HG02610 (cell line): ENCODE data around the gene NOXO1.
"Not testable (repeated sequence)": the region's sequence is repeated elsewhere in the genome, so short reads cannot be mapped to it uniquely, and the experiment has no call there.

ENCODE experiments used
- ATAC-seq: cut with Tn5 transposase; IDR thresholded peaks from one replicate; pipeline ENCODE4 v1.9.1; 2021; ENCODE audit warnings: mild to moderate bottlenecking, moderate library complexity; ENCODE audit not compliant: unreplicated experiment

The NOXO1 gene

DNA sequence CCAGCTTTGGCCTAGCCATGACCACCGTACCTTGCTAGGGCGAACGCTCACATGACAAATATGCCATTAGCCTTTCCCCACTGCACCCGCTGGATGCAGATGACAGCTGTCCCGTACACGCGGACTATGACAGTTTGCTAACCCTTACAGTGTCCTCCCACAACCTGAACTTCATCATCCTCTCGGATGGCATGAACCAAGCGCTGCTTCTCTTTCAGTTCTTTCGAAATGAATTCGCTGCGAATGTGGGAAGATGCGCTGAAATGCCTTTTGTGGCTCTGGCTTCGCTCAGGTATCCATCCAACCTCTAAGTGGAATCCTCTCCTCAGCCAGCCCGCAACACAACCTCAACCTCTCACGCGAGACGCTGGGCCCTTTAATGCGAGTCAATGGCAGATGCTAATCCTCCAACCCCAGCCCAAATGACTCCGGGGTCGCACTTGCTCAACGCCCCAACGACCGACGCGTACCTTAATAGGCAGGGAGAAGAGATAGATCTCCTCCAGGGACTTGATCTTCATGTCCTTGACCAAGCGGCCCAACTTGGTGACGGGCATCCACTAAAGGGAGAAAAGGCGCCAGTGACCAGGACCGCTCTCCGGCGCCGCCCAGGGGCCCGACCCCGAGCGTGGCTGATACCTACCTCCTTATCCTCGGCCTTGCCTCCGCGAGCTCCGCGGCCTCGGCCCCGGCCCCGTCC is 17.3 kb downstream of the NOXO1 start:
- no peak for ATAC-seq

DNA sequence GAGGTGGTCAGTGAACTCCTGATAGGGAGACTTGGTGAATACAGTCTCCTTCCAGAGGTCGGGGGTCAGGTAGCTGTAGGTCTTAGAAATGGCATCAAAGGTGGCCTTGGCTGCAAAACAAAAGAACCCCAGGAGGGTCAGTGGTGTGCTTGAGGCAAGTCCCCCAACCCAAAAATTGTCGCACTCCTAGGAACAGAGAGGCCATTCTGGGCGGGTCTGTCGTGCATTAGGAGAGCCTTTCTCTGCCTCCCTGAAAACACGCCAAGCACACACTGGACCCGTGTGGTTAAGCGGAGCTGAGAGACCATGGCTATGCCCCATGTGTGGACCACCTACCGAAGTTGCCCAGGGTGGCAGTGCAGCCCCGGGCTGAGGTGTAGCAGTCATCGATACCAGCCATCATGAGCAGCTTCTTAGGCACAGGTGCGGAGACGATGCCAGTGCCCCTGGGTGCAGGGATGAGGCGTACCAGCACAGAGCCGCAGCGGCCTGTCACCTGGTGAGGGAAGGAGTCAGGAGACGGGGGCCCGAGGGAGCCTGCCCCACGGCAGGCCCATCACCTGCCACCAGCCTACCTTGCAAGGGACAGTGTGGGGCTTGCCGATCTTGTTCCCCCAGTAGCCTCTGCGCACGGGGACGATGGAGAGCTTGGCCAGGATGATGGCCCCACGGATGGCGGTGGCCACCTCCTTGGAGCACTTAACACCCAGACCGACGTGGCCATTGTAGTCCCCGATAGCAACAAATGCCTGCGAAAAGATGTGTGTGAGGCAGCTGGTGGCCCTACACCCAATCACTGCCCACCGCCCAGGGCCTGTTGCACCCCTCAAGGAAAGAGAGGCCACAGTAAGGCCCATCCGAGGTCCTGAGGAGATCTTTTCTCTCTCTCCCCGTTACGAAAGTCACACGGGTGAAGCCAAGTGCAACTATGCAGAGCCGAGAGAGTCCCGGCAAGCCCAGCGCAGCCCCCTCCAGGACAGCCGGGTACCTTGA is 18.8 kb downstream of the NOXO1 start:
- not testable (repeated sequence) for ATAC-seq

DNA sequence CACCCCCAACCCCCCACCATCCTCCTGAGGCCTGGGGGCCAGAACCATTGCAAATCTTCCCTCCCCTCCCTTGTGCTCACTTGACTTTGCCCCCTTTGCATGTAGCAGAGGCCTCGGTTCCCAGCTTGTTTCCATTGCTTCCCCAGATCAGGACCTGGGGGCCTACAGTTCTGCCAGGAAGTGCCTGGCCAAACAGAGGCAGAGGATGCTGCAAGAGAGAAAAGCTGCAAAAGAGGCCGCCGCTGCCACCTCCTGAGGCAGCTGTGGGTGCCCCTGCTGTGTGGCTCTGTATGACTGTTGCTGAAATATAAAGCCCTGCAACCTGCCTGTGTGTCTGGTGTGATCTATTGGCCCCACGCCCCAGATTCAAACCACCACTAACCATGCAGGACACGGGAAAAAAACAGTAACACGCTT is 19.6 kb downstream of the NOXO1 start:
- no peak for ATAC-seq

DNA sequence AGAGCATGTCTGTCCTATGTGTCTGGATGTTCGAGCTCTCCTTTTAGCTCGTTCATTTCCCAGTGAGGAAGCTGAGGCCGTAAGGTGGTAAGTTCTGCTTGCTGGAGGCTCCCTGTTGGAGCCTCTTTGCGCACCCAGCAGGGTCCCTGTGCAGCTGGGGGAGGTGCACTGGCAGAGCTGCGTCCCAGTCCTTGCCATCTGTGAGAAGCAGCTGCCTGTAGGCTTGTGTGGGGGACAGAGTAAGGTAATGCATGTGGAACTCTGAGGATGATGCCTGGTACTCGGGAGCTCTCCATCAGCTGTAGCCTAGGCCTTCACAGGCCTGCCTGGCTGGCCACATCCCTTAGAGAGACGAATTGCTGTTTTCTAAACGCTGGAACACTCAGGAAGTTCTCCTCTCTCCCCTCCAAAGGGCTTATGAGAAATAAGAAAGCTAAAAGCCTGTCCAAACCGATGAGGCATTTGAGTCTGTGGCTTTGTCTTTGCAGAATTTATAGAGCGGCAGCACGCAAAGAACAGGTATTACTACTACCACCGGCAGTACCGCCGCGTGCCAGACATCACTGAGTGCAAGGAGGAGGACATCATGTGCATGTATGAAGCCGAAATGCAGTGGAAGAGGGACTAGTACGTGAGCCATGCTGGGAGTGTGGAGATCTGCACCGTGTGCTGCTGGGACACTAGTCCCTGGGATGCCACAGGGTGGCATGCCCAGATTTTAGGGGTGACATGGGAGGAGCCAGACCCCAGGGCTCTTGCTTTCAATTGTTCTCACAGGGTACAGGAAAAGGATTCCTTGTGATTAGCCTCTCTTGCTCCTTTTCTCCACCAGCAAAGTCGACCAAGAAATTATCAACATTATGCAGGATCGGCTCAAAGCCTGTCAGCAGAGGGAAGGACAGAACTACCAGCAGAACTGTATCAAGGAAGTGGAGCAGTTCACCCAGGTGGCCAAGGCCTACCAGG is 20.3 kb downstream of the NOXO1 start:
- ATAC-seq = no peak

DNA sequence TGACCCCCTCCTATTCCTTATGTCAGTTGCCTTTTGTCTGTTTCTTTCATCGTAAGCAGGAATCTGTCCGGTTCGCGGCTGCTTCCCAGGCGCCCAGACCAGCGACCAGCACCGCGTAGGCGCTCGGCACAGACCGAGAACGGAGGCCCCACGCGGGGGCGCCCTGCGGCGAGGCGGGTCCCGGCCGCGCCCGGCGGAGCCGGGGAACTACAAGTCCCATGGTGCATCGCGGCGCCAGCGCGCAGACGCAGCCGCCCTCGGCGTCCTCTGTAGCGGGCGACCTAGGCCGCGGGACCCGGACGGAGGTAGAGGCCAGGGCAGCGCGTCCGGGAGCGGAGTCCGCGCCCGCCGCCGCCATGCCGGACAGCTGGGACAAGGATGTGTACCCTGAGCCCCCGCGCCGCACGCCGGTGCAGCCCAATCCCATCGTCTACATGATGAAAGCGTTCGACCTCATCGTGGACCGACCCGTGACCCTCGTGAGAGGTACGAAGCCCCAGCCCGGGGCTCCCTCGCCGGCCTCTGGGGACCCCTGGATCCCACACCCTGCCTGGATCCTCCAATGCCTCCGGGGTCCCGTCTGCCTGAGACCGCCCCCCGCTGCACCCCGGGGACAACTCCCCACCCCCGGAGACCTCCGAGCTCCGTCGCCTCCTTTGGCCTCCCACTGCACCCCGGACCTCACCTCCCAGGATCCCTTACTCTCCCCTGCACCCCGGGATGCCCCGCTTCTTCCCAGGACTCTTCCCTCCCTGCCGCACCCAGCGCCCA is 21.8 kb downstream of the NOXO1 start, which contains the start of gene NDUFB10:
NDUFB10 (plus strand) TSS at position 270 of the 771 bp plus-strand sequence; CDS start at position 357, 87 bp downstream.
- peak; percentile 71 for ATAC-seq

DNA sequence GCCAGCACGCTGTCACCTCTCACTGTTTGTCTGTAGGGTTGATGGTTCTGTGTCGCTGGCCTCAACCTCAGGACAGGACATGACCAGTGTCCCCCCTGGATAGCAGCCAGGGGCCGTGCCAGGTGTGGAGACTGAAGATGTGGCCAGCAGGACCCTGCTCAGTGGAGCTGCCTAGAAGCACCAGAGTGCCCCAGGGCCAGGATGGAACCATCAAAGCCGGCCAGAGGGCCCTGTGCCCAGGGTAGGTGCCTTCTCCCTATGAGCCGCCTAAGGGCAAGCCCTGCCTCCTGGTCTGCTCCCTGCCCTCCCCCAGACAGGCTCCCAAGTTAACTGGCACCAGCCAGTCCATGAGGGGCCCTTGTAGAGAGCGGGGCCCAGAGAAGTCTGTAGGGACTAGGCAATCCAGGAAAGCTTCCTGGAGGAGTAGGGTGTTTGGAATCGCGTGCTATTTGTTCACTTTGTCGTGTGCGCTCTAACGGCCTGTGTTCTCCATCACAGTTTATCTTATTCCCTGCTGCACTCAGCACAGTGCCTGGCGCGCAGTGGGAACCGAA is 22.5 kb downstream of the NOXO1 start:
- no peak for ATAC-seq

DNA sequence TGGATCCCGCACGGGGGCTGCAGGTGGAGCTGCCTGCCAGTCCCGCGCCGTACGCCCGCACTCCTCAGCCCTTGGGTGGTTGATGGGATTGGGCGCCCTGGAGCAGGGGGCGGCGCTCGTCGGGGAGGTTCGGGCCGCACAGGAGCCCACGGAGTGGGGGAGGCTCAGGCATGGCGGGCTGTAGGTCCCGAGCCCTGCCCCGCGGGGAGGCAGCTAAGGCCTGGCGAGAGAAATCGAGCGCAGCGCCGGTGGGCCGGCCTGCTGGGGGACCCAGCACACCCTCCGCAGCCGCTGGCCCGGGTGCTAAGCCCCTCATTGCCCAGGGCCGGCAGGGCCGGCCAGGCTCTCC is 23.2 kb downstream of the NOXO1 start:
- ATAC-seq = not testable (repeated sequence)

DNA sequence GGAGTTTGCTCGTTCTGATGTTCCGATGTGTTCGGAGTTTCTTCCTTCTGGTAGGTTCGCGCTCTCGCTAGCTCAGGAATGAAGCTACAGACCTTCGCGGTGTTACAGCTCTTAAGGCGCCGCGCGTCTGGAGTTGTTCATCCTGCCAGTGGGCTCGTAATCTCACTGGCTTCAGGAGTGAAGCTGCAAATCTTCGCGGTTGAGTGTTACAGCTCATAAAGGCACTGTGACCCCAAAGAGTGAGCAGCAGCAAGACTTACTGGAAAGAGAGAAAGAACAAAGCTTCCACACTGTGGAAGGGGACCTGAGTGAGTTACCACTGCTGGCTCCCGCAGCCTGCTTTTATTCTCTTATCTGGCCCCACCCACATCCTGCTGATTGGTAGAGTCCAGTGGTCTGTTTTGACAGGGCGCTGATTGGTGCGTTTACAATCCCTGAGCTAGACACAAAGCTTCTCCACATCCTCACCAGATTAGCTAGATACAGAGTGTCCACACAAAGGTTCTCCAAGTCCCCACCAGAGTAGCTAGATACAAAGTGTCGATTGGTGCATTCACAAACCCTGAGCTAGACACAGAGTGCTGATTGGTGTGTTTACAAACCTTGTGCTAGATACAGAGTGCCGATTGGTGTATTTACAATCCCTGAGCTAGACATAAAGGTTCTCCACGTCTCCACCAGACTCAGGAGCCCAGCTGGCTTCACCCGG is 23.7 kb downstream of the NOXO1 start:
- not testable (repeated sequence) for ATAC-seq

DNA sequence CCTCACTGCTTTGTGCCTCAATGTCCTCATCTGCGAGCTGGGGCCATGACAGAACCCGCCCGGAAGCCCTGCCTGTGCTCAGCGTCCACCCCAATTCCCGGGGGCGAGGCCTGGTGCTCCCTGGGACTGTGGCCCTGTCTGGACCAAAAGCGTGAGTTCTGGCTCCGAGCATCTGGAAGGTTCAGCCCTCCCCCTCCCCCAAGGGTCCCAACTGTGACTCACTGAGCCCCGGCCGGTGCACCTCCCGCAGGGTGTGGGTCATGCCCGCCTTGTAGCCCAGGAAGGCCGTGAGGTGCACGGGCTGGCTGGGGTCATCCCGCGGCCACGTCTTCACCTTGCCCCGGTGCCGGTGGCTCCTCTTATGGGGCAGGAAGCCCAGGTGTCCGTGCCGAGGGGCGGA is 27.5 kb downstream of the NOXO1 start:
- ATAC-seq = no peak

DNA sequence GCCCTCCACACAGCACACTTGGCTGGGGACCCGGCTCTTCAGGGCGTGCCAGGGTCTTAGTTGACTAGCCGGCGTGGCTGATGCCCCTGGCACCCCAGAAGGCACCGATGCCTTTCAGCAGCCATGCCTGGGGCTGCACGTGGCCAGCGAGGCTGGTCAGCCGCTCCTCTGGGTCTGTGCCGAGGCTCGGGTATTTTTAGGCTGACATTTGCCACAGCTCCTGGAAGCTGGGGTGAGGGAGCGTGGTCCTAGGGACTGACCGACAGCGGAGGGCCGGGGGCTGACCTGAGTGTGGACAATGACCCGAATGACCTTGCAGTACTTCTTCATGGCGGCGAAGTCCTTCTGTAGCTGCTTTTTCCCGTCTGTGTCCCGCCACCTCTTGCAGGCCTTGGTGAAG is 30.7 kb downstream of the NOXO1 start:
- ATAC-seq = no peak

DNA sequence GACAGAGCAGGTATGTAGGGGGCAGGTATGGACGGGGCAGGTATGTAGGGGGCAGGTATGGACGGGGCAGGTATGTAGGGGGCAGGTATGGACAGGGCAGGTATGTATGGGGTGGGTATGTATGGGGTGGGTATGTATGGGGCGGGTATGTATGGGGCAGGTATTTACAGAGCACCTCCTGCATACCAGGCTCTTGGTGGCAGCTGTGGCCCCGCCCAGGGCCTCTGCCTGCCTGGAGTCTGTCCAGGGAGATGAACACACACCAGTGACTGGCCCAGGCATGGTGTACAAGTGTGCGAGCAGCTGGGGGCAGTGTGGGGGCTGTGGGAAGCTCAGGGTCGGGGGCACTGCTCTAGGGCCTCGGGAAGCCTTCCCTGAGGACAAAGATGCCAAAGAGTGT is 31.2 kb downstream of the NOXO1 start:
- ATAC-seq = no peak

DNA sequence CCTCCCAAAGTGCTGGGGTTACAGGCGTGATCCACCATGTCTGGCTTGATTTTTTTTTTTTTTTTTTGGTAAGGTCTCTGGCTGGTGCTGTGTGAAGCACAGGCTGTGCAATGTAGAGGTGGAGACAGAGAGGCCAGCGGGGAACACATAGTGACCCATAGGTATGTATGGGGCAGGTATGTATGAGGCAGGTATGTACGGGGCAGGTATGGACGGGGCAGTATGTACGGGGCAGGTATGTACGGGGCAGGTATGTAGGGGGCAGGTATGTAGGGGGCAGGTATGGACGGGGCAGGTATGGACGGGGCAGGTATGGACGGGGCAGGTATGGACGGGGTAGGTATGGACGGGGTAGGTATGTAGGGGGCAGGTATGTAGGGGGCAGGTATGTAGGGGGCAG is 31.8 kb downstream of the NOXO1 start:
- ATAC-seq = no peak

DNA sequence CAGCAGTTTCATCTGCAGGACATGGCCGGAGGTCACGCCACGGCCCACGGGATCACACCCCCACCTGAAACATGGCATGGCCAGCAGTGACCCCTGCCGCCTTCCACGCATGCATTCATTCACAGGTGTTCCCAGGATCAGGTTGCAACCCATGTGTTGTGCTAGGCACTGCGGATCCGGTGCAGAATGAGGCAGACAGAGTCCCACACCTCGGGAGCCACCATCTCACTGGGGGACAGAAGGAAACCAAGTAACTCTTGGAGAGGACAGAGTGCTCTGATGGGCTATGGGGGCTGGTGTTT is 33.9 kb downstream of the NOXO1 start:
- ATAC-seq = no peak

DNA sequence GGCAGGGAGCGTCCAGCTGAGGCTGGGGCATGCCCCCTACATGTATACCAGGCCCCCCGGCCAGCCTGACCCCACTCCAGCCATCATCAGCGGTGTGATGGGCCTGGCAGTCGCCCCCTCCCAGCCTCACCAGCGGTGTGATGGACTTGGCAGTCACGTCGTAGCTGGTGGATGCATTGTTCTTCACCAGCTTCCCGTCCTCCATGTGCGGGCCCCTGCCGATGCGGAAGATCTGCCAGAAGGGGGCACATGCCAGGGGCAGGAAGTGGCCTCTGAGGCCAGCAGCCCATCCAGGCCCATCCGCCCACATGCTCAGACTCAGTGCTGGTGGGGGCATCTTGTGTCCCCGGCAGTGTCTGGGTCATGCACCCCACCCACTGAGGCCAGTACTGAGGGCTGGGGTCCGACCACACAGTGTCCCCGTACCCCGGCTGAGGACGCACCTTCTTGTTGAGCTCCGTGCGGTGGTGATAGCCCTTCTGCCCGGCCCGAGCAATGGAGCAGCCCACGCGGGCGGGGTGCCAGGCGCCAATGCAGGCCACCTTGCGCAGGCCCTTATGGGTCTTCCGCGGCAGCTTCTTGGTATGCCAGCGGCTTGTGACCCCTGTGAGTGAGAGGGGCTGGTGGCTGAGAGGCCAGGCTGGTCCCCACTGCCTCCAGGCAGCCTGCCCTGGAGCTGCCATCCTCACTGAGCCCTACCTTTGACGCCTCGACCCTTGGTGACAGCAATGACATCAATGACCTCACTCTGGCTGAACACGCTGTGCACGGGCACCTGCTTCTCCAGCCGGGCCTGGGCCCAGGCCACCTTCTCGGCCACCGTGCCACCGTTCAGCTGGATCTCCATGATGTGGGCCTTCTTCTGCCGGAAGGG is 34.5 kb downstream of the NOXO1 start:
- no peak for ATAC-seq

DNA sequence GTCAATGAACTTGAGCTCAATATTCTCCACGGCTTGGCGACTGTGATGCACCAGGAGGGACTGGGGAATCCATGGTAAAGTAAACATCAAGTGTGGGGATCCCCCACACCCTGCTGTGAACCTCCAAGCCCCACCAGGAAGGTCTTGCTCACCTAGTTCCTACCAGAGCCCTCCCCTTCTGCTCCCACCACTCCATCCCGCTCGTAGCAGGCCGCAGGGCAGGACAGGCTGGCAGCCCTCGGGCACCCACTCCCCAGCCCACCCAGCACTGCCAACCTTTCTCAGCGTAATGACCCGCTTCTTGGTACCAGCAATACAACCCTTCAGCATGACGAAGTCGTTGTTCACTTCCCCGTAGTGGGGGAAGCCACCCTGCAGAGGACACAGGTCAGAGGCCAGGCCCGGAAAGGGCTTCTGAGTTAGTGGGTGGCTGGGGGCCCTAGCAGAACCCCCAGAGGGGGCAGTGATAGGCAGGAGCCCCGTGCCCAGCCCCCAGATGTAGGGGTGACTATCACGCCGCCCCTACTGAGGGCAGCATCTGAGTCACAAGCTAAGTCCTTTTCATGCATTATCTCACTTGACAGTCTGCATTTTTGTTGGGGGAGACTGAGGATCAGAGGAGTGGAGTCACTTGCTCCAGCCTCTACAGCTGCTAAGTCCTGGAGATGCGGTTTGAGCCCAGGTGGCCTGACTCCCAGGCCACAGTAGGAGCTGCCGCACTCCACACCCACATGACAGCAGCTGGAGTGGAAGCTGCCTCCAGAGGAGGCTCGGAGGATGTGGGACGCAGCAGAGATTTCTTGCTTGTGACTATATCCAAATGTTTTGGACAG is 35.5 kb downstream of the NOXO1 start:
- no peak for ATAC-seq

DNA sequence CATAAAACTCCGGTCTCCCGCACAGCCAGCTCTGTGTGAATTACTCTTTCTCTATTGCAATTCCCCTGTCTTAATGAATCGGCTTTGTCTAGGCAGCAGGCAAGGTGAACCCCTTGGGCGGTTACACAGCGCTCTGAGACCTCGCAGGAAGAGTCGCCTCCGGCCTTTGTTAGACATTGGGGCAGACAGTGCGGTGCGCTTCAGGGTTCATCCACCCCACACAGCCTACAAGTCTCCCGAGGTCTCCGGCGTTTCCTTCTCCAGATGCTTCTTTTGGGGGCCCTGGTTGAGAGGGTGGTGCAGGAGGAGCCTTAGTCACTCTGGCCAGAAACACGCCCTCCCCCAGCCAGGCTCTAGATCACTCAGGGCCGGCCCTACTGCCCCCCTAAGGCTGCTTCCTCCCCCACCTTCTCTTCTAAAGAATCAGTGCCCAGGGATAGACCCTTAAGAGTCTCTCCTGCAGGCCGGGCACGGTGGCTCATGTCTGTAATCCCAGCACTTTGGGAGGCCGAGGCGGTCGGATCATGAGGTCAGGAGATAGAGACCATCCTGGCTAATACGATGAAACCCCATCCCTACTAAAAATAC is 36.6 kb downstream of the NOXO1 start:
- ATAC-seq = no peak
